KOPT-K1 (cell line): ENCODE data around the gene MAL.

Experiments used
- H3K27ac ChIP-seq: fragments of 200-600 bp; sonication (generic); 2 replicates; pipeline ENCODE4 v1.5.1; 2016; ENCODE audit warnings: antibody characterized with exemption, mild to moderate bottlenecking, low read depth, low read length; ENCODE audit not compliant: poor library complexity, severe bottlenecking
- H3K36me3 ChIP-seq: fragments of 200-600 bp; sonication (generic); 2 replicates; pipeline ENCODE4 v1.5.1; 2017; ENCODE audit warnings: antibody characterized with exemption, mild to moderate bottlenecking, low read length, moderate library complexity; ENCODE audit not compliant: insufficient read depth
- H3K9me3 ChIP-seq: fragments of 200-600 bp; sonication (generic); 2 replicates; pipeline ENCODE4 v1.5.1; 2017; ENCODE audit warnings: antibody characterized with exemption, low read length, mild to moderate bottlenecking; ENCODE audit not compliant: insufficient read depth, poor library complexity, severe bottlenecking

Gene MAL

GRCh38 chr2:94993176-94994062 is 32.1 kb upstream of the MAL start:
- Histone ChIP-seq H3K27ac (no peak overlapping the region), H3K36me3 (no peaks in the 10 kb centered on the region), H3K9me3 (no peaks in the 10 kb centered on the region)

GRCh38 chr2:94994063-94994913 is 31.2 kb upstream of the MAL start:
- Histone ChIP-seq H3K9me3 (no peaks in the 10 kb centered on the region), H3K36me3 (no peaks in the 10 kb centered on the region)

GRCh38 chr2:94994914-94995552 is 30.5 kb upstream of the MAL start:
- Histone ChIP-seq H3K36me3 (no peaks in the 10 kb centered on the region), H3K27ac (no peak overlapping the region), H3K9me3 (no peaks in the 10 kb centered on the region)

More at GRCh38 chr2:94994063-94994913, 31.2 kb upstream of the MAL start:
- H3K27ac ChIP-seq = no peak overlapping the region

- no peak overlapping the region for H3K27ac ChIP-seq
- H3K36me3 ChIP-seq = no peaks in the 10 kb centered on the region
- H3K9me3 ChIP-seq = no peaks in the 10 kb centered on the region
Observed at GRCh38 chr2:94995553-94996304, 29.8 kb upstream of the MAL start.

GRCh38 chr2:94996305-94997100 is 29.0 kb upstream of the MAL start:
- no peaks in the 10 kb centered on the region for H3K9me3 ChIP-seq
- H3K27ac ChIP-seq = no peak overlapping the region
- no peaks in the 10 kb centered on the region for H3K36me3 ChIP-seq

GRCh38 chr2:94997981-94998930 is 27.3 kb upstream of the MAL start:
- Histone ChIP-seq H3K27ac (no peak overlapping the region), H3K36me3 (no peaks in the 10 kb centered on the region), H3K9me3 (no peaks in the 10 kb centered on the region)

- Histone ChIP-seq H3K9me3 (no peaks in the 10 kb centered on the region), H3K27ac (no peak overlapping the region), H3K36me3 (no peaks in the 10 kb centered on the region)
Observed at GRCh38 chr2:94999431-94999883, 26.1 kb upstream of the MAL start.

GRCh38 chr2:95001051-95001562 is 24.4 kb upstream of the MAL start:
- Histone ChIP-seq H3K9me3 (no peaks in the 10 kb centered on the region), H3K27ac (no peak overlapping the region), H3K36me3 (no peaks in the 10 kb centered on the region)

GRCh38 chr2:95001701-95002100 is 23.8 kb upstream of the MAL start:
- H3K36me3 ChIP-seq = no peaks in the 10 kb centered on the region
- no peaks in the 10 kb centered on the region for H3K9me3 ChIP-seq
- no peak overlapping the region for H3K27ac ChIP-seq

GRCh38 chr2:95002498-95002897 is 23.0 kb upstream of the MAL start:
- H3K9me3 ChIP-seq = no peaks in the 10 kb centered on the region
- no peaks in the 10 kb centered on the region for H3K36me3 ChIP-seq
- H3K27ac ChIP-seq = no peak overlapping the region

GRCh38 chr2:95004287-95004686 is 21.2 kb upstream of the MAL start:
- Histone ChIP-seq H3K36me3 (no peaks in the 10 kb centered on the region), H3K27ac (peak overlapping the region; percentile 77), H3K9me3 (no peaks in the 10 kb centered on the region)

GRCh38 chr2:95004711-95005110 is 20.8 kb upstream of the MAL start:
- H3K27ac ChIP-seq = peak overlapping the region; percentile 77
- no peaks in the 10 kb centered on the region for H3K36me3 ChIP-seq
- no peaks in the 10 kb centered on the region for H3K9me3 ChIP-seq

GRCh38 chr2:95005726-95006125 is 19.8 kb upstream of the MAL start:
- no peaks in the 10 kb centered on the region for H3K36me3 ChIP-seq
- peak overlapping the region; percentile 77 for H3K27ac ChIP-seq
- no peaks in the 10 kb centered on the region for H3K9me3 ChIP-seq
